GM18502 (cell line): ENCODE measurements around the gene STXBP1.
A peak's percentile ranks its signal among the peaks of the same experiment; 100 is the strongest.
"Not testable (repeated sequence)": the region's sequence is repeated elsewhere in the genome, so short reads cannot be mapped to it uniquely, and the experiment has no call there.

Source experiments
- ATAC-seq: cut with Tn5 transposase; IDR thresholded peaks from one replicate; pipeline ENCODE4 v1.9.1; 2021; ENCODE audit warnings: mild to moderate bottlenecking; ENCODE audit not compliant: unreplicated experiment, poor library complexity

The STXBP1 gene

GRCh38 chr9:127608104-127608966 is 3.7 kb upstream of the STXBP1 start:
- peak; percentile 45 for ATAC-seq

DNA sequence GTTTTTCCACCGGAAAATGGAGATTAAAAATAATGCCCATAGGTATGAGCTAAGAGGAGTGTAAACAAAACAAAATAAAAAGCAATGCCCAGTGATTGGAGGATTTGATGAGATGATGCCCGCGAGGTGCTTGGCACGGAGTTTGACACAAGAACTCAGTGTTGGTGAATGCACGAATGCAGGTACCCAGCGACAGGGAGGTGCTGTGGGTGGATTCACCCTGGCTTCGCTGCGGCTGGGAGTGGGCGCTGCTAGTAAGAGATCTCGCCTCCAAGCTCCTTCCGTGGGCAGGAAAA is 526 bp upstream of the STXBP1 start:
- ATAC-seq = peak; percentile 16

GRCh38 chr9:127612939-127613582 is 984 bp downstream of the STXBP1 start:
- no peak for ATAC-seq

DNA sequence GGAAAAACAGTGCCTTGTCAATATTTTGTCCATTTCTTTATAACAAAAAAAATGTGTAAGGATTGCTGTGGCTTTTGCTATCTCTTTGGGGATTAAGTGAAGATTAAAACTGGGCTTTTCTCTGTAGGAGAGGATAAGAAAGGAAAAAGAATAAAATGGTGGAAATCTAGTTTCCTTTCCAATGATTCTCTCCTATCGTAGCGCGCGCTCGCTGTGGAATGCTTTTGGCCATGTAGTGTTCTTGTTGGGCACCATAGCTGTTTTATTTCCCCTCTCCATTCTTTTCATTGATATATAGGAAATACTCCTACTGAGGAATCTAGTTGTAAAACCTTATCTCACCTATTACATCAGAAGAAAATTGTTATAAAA is 1.5 kb downstream of the STXBP1 start:
- ATAC-seq = no peak

DNA sequence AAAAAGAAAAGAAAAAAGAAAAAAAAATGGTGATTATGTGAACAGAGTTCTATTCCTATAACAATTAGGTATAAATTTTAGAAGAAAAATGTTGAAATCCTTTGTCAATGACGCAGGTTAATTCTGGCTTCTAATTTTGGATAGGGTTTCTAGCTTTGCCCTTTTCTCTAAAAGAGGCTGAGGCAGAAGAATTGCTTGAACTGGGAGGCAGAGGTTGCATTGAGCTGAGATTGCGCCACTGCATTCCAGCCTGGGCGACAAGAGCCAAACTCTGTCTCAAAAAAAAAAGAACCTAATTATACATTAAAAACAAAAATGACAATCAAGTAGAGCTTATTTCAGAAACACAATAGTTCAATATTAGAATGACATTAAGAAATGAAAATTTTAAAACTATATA is 2.9 kb downstream of the STXBP1 start:
- no peak for ATAC-seq

DNA sequence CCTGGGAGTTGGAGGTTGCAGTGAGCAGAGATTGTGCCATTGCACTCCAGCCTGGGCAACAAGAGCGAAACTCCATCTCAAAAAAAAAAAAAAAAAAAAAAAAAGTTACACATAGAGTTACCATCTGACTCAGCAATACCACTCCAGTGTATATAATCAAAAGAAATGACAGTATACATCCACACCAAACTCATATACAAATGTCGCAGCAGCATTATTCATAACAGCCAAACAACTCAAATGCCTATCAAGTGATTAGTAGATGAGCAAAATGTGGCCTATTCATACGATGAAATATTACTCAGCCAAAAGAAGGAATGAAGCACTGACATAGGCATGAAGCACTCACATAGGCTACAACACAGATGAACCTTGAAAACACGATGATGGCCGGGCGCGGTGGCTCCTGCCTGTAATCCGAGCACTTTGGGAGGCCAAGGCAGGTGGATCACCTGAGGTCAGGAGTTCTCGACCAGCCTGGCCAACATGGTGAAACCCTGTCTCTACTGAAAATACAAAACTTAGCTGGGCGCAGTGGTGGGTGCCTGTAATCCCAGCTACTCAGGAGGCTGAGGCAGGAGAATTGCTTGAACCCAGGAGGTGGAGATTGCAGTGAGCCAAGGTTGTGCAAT is 9.4 kb downstream of the STXBP1 start:
- ATAC-seq = not testable (repeated sequence)

- ATAC-seq = no peak
These were observed 14.8 kb downstream of the STXBP1 start for GRCh38 chr9:127626752-127627493.

- ATAC-seq = no peak
These were observed 15.4 kb downstream of the STXBP1 start for GRCh38 chr9:127627494-127627855.

GRCh38 chr9:127628758-127629467 is 16.8 kb downstream of the STXBP1 start:
- no peak for ATAC-seq

DNA sequence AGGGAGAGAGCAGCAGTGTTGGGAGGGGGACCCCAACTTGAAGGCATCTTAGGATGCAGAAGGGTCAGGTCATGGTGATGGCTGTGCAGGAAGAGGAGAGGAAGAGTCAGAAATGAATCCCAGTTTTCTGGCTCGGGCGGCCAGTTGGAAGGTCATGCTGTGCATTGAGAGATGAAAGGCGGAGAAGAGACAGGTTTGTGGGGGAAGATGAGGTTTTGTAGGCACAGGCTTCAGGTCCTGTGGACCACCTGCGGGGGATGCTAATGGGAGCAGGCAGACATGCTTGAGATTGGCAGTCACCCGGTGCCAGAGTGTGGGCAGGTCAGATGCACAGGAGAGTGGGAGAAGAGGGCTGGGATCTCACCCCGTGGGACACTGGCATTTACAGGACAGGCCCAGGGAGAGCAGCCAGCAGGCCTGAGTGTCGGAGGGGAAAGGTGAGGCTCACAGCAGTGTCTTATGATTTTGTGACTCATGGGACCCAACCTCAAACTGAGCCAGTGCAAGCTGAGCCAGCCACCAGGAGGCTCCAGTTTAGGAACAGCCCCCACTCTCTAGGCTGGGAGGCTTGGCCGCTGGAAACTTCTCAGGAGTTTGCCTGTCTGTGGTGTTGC is 17.5 kb downstream of the STXBP1 start:
- no peak for ATAC-seq

GRCh38 chr9:127633216-127633862 is 21.3 kb downstream of the STXBP1 start:
- no peak for ATAC-seq

- no peak for ATAC-seq
These were observed 21.9 kb downstream of the STXBP1 start for GRCh38 chr9:127634021-127634420.

DNA sequence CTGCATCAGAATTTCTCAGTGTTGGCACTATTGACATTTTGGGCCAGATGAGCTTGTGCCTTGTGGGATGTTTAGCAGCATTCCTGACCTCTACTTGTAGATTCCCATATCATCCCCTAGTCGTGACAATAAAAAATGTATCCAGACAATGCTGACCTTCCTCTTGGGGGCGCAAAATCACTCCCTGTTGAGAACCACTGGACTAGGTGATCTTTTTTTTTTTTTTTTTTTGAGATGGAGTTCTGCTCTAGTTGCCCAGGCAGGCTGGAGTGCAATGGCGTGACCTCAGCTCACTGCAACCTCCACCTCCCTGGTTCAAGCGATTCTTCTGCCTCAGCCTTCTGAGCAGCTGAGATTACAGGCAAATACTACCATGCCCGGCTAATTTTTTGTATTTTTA is 22.6 kb downstream of the STXBP1 start:
- no peak for ATAC-seq

GRCh38 chr9:127635201-127635735 is 23.2 kb downstream of the STXBP1 start:
- ATAC-seq = no peak

DNA sequence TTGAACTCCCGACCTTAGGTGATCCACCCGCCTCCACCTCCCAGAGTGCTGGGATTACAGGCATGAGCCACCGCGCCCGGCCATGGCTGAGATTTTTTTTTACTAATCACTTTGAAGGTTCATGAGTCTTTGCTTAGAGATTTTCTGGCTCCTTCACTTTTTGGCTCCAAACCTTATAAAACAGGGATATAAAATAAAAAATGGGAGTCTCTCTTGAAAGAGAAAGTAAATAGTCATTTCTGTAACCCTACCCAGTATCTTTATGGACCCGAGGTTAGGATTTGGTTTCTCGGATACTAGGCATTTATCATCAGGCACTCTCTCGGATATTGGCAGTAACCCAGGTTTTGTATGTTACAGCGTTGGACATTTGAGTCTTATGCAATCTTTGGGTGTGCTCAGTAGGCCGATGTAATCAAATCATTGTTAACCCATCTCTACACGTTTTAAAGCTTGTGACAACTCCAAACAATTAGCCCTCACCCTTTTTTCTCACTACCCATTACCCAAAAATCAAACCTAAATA is 25.3 kb downstream of the STXBP1 start:
- no peak for ATAC-seq

- ATAC-seq = no peak
These were observed 28.9 kb downstream of the STXBP1 start for GRCh38 chr9:127640908-127641545.

DNA sequence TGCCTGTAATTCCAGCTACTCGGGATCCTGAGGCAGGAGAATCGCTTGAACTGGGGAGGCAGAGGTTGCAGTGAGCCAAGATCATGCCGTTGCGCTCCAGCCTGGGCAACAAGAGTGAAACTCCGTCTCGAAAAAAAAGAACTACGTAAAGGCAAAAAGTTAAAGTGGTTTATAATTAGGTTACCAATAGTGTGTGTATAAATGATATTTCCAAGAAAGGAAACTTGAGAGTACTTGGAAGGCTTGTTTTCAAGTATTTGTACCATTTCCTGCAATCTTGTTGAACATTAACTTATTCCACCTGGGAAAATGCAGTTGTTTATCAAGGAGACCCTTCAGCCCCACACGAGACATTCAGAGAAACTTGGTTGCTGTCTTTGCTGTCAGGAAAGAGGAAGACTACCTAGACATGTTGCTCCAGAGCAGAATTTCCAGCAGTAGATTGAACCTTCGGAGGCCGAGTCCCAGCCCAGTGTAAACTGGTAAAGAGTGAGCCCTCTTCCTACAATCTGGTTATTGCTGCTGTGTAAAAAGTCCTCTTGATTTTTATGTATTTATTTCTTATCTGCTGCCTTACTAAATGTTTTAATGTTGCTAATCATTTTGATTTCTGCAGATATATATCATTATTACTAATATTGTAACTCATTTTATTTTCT is 30.1 kb downstream of the STXBP1 start:
- no peak for ATAC-seq
